ENCODE data around the gene OR9G1. TPM values are rescaled to one million over a fixed set of nuclear protein-coding genes. Genes with fewer than 3 reads are reported as not detected.
"Not testable (repeated sequence)": the region's sequence is repeated elsewhere in the genome, so short reads cannot be mapped to it uniquely, and the experiment has no call there.

The OR9G1 gene
- polyA plus RNA-seq (ENCODE audit: insufficient read length in 3 of 3), result not detected

- no peak for DNase-seq (ENCODE audit: low read depth in 3 of 3, low spot score in 2 of 3)
Measured at GRCh38 chr11:56698795-56699194, at the start of gene OR9G1. Gene OR9G1 (plus strand): TSS chr11:56699095. CDS start chr11:56700388, 1,293 bp downstream.

GRCh38 chr11:56659755-56660154 is 39.1 kb upstream of the OR9G1 start:
- no peak for DNase-seq (ENCODE audit: low read depth in 3 of 3, low spot score in 2 of 3)

- no peak for DNase-seq (ENCODE audit: low read depth in 3 of 3, low spot score in 2 of 3)
Measured at GRCh38 chr11:56663386-56663785, 35.5 kb upstream of the OR9G1 start, which contains the start of gene OR5AR1. Gene OR5AR1 (plus strand): TSS chr11:56663686. CDS start chr11:56663686, 0 bp downstream.

GRCh38 chr11:56670984-56671383 is 27.9 kb upstream of the OR9G1 start:
- DNase-seq (ENCODE audit: low read depth in 3 of 3, low spot score in 2 of 3), result no peak

- no peak for DNase-seq (ENCODE audit: low read depth in 3 of 3, low spot score in 2 of 3)
Measured at GRCh38 chr11:56688554-56689100, 10.3 kb upstream of the OR9G1 start.

GRCh38 chr11:56691179-56691578 is 7.7 kb upstream of the OR9G1 start:
- not testable (repeated sequence) for DNase-seq (ENCODE audit: low read depth in 3 of 3, low spot score in 2 of 3)

GRCh38 chr11:56693428-56693827 is 5.5 kb upstream of the OR9G1 start:
- no peak for DNase-seq (ENCODE audit: low read depth in 3 of 3, low spot score in 2 of 3)

- no peak for DNase-seq (ENCODE audit: low read depth in 3 of 3, low spot score in 2 of 3)
Measured at GRCh38 chr11:56700242-56700913, 1.5 kb downstream of the OR9G1 start.

GRCh38 chr11:56700914-56701485 is 2.1 kb downstream of the OR9G1 start:
- no peak for DNase-seq (ENCODE audit: low read depth in 3 of 3, low spot score in 2 of 3)

- DNase-seq (ENCODE audit: low read depth in 3 of 3, low spot score in 2 of 3), result no peak
Measured at GRCh38 chr11:56705784-56706396, 7.0 kb downstream of the OR9G1 start.

GRCh38 chr11:56706486-56706885 is 7.6 kb downstream of the OR9G1 start:
- no peak for DNase-seq (ENCODE audit: low read depth in 3 of 3, low spot score in 2 of 3)

GRCh38 chr11:56714206-56714605 is 15.3 kb downstream of the OR9G1 start:
- DNase-seq (ENCODE audit: low read depth in 3 of 3, low spot score in 2 of 3), result no peak

GRCh38 chr11:56716379-56716854 is 17.5 kb downstream of the OR9G1 start:
- no peak for DNase-seq (ENCODE audit: low read depth in 3 of 3, low spot score in 2 of 3)

- no peak for DNase-seq (ENCODE audit: low read depth in 3 of 3, low spot score in 2 of 3)
Measured at GRCh38 chr11:56720513-56720912, 21.6 kb downstream of the OR9G1 start.

- DNase-seq (ENCODE audit: low read depth in 3 of 3, low spot score in 2 of 3), result no peak
Measured at GRCh38 chr11:56740107-56740506, 41.2 kb downstream of the OR9G1 start.

- no peak for DNase-seq (ENCODE audit: low read depth in 3 of 3, low spot score in 2 of 3)
Measured at GRCh38 chr11:56740886-56741285, 42.0 kb downstream of the OR9G1 start.

GRCh38 chr11:56748597-56748996 is 49.7 kb downstream of the OR9G1 start, which contains the start of gene OR9G4:
Gene OR9G4 (minus strand): TSS chr11:56748697. CDS start chr11:56743766, 4,931 bp downstream.
- DNase-seq (ENCODE audit: low read depth in 3 of 3, low spot score in 2 of 3), result no peak

- no peak for DNase-seq (ENCODE audit: low read depth in 3 of 3, low spot score in 2 of 3)
Measured at GRCh38 chr11:56750190-56750589, 51.3 kb downstream of the OR9G1 start.

GRCh38 chr11:56751480-56751879 is 52.6 kb downstream of the OR9G1 start:
- DNase-seq (ENCODE audit: low read depth in 3 of 3, low spot score in 2 of 3), result no peak
